ENCODE measurements around the gene ANP32A.

ANP32A gene

GRCh38 chr15:68790910-68791309 is 29.8 kb downstream of the ANP32A start:
- H3K4me3 ChIP-seq (ENCODE audit: low read depth, low read length), result no peak overlapping the region
- no peak for DNase-seq (ENCODE audit: low read depth, low spot score)
- TF ChIP-seq CTCF (IDR thresholded peaks at IDR 0.05; ENCODE audit: low read depth, low read length), result no peak
- in situ Hi-C loops (cut with HindIII; ENCODE audit: low sequenced_read_pairs), result no loop called here

- no peak overlapping the region for H3K4me3 ChIP-seq (ENCODE audit: low read depth, low read length)
- in situ Hi-C loops (cut with HindIII; ENCODE audit: low sequenced_read_pairs), result no loop called here
- DNase-seq (ENCODE audit: low read depth, low spot score), result no peak
- no peak for TF ChIP-seq CTCF (IDR thresholded peaks at IDR 0.05; ENCODE audit: low read depth, low read length)
Observed at GRCh38 chr15:68790242-68790575, 30.5 kb downstream of the ANP32A start.

GRCh38 chr15:68789534-68790241 is 31.0 kb downstream of the ANP32A start:
- in situ Hi-C loops (cut with HindIII; ENCODE audit: low sequenced_read_pairs), result no loop called here
- no peak overlapping the region for H3K4me3 ChIP-seq (ENCODE audit: low read depth, low read length)

GRCh38 chr15:68789091-68789490 is 31.6 kb downstream of the ANP32A start:
- no peak for TF ChIP-seq CTCF (IDR thresholded peaks at IDR 0.05; ENCODE audit: low read depth, low read length)
- H3K4me3 ChIP-seq (ENCODE audit: low read depth, low read length), result no peak overlapping the region
- DNase-seq (ENCODE audit: low read depth, low spot score), result no peak
- in situ Hi-C loops (cut with HindIII; ENCODE audit: low sequenced_read_pairs), result no loop called here

More at GRCh38 chr15:68789534-68790241, 31.0 kb downstream of the ANP32A start:
- peak; percentile 79 for DNase-seq (ENCODE audit: low read depth, low spot score)
- no peak for TF ChIP-seq CTCF (IDR thresholded peaks at IDR 0.05; ENCODE audit: low read depth, low read length)

- no peak overlapping the region for H3K4me3 ChIP-seq (ENCODE audit: low read depth, low read length)
- in situ Hi-C loops (cut with HindIII; ENCODE audit: low sequenced_read_pairs), result no loop called here
- no peak for DNase-seq (ENCODE audit: low read depth, low spot score)
- TF ChIP-seq CTCF (IDR thresholded peaks at IDR 0.05; ENCODE audit: low read depth, low read length), result no peak
Observed at GRCh38 chr15:68788264-68788624, 32.5 kb downstream of the ANP32A start.

GRCh38 chr15:68787609-68788263 is 33.0 kb downstream of the ANP32A start:
- in situ Hi-C loops (cut with HindIII; ENCODE audit: low sequenced_read_pairs), result no loop called here
- TF ChIP-seq CTCF (IDR thresholded peaks at IDR 0.05; ENCODE audit: low read depth, low read length), result no peak
- H3K4me3 ChIP-seq (ENCODE audit: low read depth, low read length), result no peak overlapping the region
- no peak for DNase-seq (ENCODE audit: low read depth, low spot score)

Measured in astrocyte of the spinal cord (primary cell).